ENCODE measurements around the gene SMAD5.

The SMAD5 gene

GRCh38 chr5:136222580-136223235 is 90.1 kb downstream of the SMAD5 start:
- no peak for TF ChIP-seq CTCF (IDR thresholded peaks at IDR 0.05; ENCODE audit: insufficient read depth, low read depth, low read length, missing control alignments)
- DNase-seq (ENCODE audit: low read depth): no peak
- no peak overlapping the region for H3K4me3 ChIP-seq (ENCODE audit: low read depth, low read length)

GRCh38 chr5:136225796-136226195 is 93.2 kb downstream of the SMAD5 start:
- TF ChIP-seq CTCF (IDR thresholded peaks at IDR 0.05; ENCODE audit: insufficient read depth, low read depth, low read length, missing control alignments): no peak

GRCh38 chr5:136226401-136226800 is 93.8 kb downstream of the SMAD5 start:
- no peak overlapping the region for H3K4me3 ChIP-seq (ENCODE audit: low read depth, low read length)
- no peak for TF ChIP-seq CTCF (IDR thresholded peaks at IDR 0.05; ENCODE audit: insufficient read depth, low read depth, low read length, missing control alignments)
- no peak for DNase-seq (ENCODE audit: low read depth)

More at GRCh38 chr5:136225796-136226195, 93.2 kb downstream of the SMAD5 start:
- no peak for DNase-seq (ENCODE audit: low read depth)
- H3K4me3 ChIP-seq (ENCODE audit: low read depth, low read length): no peak overlapping the region

- no peak for DNase-seq (ENCODE audit: low read depth)
- TF ChIP-seq CTCF (IDR thresholded peaks at IDR 0.05; ENCODE audit: insufficient read depth, low read depth, low read length, missing control alignments): no peak
Measured at GRCh38 chr5:136228136-136228757, 95.6 kb downstream of the SMAD5 start.

GRCh38 chr5:136230176-136230575 is 97.5 kb downstream of the SMAD5 start:
- no peak for DNase-seq (ENCODE audit: low read depth)
- TF ChIP-seq CTCF (IDR thresholded peaks at IDR 0.05; ENCODE audit: insufficient read depth, low read depth, low read length, missing control alignments): no peak
- no peak overlapping the region for H3K4me3 ChIP-seq (ENCODE audit: low read depth, low read length)

More at GRCh38 chr5:136228136-136228757, 95.6 kb downstream of the SMAD5 start:
- no peak overlapping the region for H3K4me3 ChIP-seq (ENCODE audit: low read depth, low read length)

GRCh38 chr5:136232316-136232715 is 99.7 kb downstream of the SMAD5 start:
- TF ChIP-seq CTCF (IDR thresholded peaks at IDR 0.05; ENCODE audit: insufficient read depth, low read depth, low read length, missing control alignments): no peak
- peak; percentile 59 for DNase-seq (ENCODE audit: low read depth)
- no peak overlapping the region for H3K4me3 ChIP-seq (ENCODE audit: low read depth, low read length)

Measured in GM12865 (cell line).